ENCODE results near the gene C4orf54.

DNA sequence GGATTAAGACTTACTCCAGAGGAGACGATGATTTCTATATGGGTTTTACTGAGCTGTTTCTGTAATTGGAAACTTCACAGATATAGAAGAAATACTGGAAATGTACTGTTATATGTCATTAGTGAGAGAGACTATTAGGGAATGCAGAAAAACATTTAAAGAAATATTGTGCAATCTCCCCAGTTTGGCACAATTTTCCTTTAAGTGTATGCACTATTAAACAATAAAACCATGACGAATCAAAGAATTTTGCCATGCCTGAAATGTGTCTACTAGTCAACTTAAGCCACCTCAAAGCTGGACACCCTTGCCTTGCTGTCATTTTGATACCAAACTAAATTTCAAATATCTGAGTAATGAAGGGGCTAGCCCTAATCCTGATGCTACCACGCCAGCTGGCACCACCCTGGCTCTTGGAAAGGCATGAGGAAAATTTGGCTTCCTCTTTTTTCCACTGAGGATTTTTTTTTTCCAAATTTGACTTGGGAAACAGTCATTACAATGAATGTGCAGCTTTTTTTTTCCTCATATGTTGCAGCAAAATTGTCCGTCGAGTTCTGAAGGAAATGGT lies 46.9 kb downstream of the C4orf54 start:
- TF ChIP-seq, protein P1, sequence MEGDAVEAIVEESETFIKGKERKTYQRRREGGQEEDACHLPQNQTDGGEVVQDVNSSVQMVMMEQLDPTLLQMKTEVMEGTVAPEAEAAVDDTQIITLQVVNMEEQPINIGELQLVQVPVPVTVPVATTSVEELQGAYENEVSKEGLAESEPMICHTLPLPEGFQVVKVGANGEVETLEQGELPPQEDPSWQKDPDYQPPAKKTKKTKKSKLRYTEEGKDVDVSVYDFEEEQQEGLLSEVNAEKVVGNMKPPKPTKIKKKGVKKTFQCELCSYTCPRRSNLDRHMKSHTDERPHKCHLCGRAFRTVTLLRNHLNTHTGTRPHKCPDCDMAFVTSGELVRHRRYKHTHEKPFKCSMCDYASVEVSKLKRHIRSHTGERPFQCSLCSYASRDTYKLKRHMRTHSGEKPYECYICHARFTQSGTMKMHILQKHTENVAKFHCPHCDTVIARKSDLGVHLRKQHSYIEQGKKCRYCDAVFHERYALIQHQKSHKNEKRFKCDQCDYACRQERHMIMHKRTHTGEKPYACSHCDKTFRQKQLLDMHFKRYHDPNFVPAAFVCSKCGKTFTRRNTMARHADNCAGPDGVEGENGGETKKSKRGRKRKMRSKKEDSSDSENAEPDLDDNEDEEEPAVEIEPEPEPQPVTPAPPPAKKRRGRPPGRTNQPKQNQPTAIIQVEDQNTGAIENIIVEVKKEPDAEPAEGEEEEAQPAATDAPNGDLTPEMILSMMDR (IDR thresholded peaks at IDR 0.05) = no peak
- TF ChIP-seq POLR2A (IDR thresholded peaks at IDR 0.05) = no peak
